Measurements from ENCODE around the gene NSMCE4A.
"Not testable (repeated sequence)": the region's sequence is repeated elsewhere in the genome, so short reads cannot be mapped to it uniquely, and the experiment has no call there.

Gene NSMCE4A

DNA sequence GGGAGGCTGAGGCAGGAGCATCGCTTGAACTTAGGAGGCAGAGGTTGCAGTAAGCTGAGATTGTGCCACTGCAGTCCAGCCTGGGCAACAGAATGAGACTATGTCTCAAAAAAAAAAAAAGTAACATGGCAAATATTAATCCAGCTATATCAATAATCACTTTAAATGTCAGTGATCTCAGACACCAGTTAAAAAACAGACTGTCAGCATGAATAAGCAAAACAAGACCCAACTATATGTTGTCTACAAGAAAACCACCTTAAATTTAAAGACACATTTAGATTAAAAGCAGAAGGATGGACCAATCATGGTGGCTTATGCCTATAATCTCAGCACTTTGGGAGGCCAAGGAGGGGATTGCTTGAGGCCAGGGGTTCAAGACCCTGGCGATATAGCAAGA, 38.7 kb downstream of the NSMCE4A start:
- no peaks in the 10 kb centered on the region for H3K27me3 ChIP-seq (replicated peaks)
- TF ChIP-seq, protein P1, sequence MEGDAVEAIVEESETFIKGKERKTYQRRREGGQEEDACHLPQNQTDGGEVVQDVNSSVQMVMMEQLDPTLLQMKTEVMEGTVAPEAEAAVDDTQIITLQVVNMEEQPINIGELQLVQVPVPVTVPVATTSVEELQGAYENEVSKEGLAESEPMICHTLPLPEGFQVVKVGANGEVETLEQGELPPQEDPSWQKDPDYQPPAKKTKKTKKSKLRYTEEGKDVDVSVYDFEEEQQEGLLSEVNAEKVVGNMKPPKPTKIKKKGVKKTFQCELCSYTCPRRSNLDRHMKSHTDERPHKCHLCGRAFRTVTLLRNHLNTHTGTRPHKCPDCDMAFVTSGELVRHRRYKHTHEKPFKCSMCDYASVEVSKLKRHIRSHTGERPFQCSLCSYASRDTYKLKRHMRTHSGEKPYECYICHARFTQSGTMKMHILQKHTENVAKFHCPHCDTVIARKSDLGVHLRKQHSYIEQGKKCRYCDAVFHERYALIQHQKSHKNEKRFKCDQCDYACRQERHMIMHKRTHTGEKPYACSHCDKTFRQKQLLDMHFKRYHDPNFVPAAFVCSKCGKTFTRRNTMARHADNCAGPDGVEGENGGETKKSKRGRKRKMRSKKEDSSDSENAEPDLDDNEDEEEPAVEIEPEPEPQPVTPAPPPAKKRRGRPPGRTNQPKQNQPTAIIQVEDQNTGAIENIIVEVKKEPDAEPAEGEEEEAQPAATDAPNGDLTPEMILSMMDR (IDR thresholded peaks at IDR 0.05; ENCODE audit: low read depth, low read length, missing control alignments) = no peak
- no peaks in the 10 kb centered on the region for H3K36me3 ChIP-seq (replicated peaks)
- no peak overlapping the region for H3K4me3 ChIP-seq (ENCODE audit: low read depth, low read length)
- in situ Hi-C loops (cut with HindIII; ENCODE audit: low pct_ligation_motif_present, low sequenced_read_pairs) = no loop called here
- H3K27ac ChIP-seq = no peak overlapping the region
- DNase-seq = no peak

DNA sequence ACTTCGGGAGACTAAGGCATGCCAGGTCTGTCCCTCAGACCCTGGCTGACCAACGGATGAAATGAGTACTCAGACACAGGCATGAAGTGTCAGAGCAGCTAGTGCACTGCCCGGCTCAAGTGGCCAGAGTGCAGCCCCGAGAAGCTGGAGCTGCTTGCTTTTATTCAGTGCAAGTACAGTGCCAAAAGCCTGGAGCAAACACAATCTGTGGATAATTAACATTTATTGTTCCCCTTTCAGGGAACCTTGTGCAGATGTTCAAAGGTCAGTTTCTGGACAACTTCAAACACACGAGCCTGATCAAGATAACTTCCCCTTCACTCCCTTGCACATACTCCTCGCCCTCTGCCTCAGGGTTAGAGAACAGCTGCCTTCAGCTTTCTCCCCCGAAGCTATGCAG, 39.3 kb downstream of the NSMCE4A start:
- Histone ChIP-seq H3K4me3 (ENCODE audit: low read depth, low read length) (no peak overlapping the region), H3K36me3 (replicated peaks) (no peaks in the 10 kb centered on the region), H3K27me3 (replicated peaks) (no peaks in the 10 kb centered on the region), H3K27ac (no peak overlapping the region)
- DNase-seq = no peak
- in situ Hi-C loops (cut with HindIII; ENCODE audit: low pct_ligation_motif_present, low sequenced_read_pairs) = no loop called here
- TF ChIP-seq, protein P1 (IDR thresholded peaks at IDR 0.05; ENCODE audit: low read depth, low read length, missing control alignments) = no peak

DNA sequence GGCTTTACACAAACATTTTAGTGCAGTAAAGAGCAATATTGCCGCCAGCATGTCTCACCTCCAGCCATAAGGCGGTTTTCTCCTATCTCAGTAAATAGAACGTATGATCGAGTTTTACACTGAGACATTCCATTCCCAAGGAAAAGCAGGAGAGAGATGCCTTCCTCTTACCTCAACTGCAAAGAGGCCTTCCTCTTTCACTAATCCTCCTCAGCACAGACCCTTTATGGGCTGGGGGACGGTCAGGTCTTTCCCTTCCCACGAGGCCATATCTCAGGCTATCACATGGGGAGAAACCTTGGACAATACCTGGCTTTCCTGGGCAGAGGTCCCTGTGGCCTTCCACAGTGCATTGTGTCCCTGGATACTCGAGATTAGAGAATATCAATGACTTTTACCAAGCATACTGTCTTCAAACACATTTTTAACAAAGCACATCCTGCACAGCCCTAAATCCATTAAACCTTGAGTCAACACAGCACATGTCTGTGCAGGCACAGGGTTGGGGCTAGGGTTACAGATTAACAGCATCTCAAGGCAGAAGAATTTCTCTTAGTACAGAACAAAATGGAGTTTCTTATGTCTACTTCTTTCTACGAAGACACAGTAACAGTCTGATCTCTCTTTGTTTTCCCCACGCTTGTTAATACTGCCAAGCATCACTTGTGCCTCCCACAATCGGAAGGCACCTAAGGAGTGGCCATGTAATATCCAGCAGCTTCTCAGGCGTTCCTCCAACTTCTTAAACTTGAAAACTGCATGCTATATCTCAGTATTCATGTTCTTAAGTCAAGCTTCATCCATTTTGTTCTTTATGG, 44.5 kb downstream of the NSMCE4A start:
- H3K27ac ChIP-seq; DNase-seq; H3K36me3 ChIP-seq (replicated peaks); H3K4me3 ChIP-seq (ENCODE audit: low read depth, low read length); in situ Hi-C loops (cut with HindIII; ENCODE audit: low pct_ligation_motif_present, low sequenced_read_pairs); H3K27me3 ChIP-seq (replicated peaks): not testable (repeated sequence)

DNA sequence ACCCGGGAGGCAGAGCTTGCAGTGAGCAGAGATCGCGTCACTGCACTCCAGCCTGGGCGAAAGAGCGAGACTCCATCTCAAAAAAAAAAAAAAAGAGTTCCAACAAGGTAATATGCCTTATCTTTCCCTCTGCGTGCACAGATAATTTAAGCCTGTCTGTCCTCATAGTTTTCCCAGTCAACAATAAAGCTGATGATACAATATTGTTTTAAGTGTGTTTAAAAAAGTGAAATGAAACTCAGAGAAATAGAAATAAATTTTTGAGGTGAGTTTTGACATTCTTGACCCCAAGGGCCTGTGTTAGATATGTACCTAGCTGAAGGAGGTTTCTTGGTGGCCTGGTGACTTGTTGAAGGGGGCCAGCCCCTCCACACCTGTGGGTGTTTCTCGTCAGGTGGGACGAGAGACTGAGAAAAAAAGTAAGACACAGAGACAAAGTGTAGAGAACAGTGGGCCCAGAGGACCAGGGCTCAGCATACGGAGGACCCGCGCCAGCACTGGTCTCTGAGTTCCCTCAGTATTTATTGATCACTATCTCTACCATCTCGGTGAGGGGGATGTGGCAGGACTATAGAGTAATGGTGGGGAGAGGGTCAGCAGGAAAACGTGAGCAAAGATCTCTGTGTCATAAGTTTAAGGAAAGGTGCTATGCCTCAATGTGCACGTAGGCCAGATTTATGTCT, 45.3 kb downstream of the NSMCE4A start:
- H3K27me3 ChIP-seq (replicated peaks); DNase-seq; H3K27ac ChIP-seq; in situ Hi-C loops (cut with HindIII; ENCODE audit: low pct_ligation_motif_present, low sequenced_read_pairs); H3K4me3 ChIP-seq (ENCODE audit: low read depth, low read length); H3K36me3 ChIP-seq (replicated peaks): not testable (repeated sequence)

DNA sequence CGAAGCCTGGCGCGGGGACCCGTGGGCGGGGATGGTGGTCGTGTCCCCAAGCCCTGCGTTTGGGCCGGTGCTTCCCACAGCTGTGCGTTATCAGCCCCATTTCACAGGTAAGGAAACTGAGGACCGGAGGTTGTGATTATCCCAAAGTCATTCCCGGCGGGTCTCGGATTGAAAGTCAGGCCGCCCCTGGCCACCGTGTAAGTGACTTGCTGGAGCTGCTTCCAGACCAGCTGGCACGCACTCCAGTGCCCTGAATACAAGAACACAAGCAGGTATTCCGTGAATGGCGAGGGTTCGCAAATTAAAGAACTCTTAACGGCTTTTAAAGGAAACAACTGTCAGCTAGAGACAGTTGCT, 46.5 kb downstream of the NSMCE4A start:
- TF ChIP-seq, protein P1 (IDR thresholded peaks at IDR 0.05; ENCODE audit: low read depth, low read length, missing control alignments) = no peak
- no peaks in the 10 kb centered on the region for H3K27me3 ChIP-seq (replicated peaks)
- DNase-seq = no peak
- H3K36me3 ChIP-seq (replicated peaks) = no peaks in the 10 kb centered on the region
- in situ Hi-C loops (cut with HindIII; ENCODE audit: low pct_ligation_motif_present, low sequenced_read_pairs) = no loop called here
- peak overlapping the region; percentile 86 for H3K4me3 ChIP-seq (ENCODE audit: low read depth, low read length)
- peak overlapping the region; percentile 93 for H3K27ac ChIP-seq

DNA sequence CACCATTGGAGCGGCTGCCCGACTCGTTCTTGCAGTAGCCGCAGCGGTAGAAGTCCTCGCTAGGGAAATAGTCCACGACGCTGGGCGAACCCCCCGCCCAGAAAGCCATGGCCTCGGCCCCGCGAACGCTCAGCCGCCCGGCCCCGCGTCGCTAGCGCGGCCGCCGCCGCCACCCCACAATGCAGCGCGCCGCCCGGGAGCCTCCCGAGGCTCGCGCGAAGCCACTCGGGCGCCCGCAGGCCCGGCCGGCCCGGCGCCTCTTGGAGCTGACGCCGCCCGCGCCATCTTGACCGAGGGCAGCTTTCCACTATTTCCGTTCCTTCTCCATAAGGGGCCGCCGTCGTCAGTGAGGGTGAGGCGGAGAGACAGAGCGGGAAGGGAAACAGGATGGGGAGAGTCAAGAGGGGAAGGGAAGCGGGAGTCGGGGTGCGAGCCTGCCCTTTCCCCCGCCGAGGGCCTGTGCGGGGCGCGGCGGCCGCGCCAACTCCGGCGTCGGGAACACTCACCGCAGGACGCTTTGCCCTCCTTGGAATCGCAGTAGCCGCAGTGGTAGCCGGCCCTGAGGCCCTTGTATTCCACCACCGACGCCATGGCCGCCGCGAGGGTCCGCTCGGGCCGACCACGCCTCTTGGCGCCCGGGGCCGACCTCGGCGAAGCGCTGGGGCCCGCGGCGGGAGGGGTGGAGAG, 47.0 kb downstream of the NSMCE4A start, which contains the start of gene ATE1:
Gene ATE1, minus strand, starts transcription at position 191 of the 687 bp plus-strand sequence. Its CDS starts 82 bp downstream, at position 109.
- in situ Hi-C loops (cut with HindIII; ENCODE audit: low pct_ligation_motif_present, low sequenced_read_pairs) = no loop called here
- H3K4me3 ChIP-seq (ENCODE audit: low read depth, low read length) = peak within 1 kb of the TSS; percentile 86
- no peaks in the 10 kb centered on the region for H3K36me3 ChIP-seq (replicated peaks)
- H3K27me3 ChIP-seq (replicated peaks) = no peaks in the 10 kb centered on the region
- TF ChIP-seq, protein P1 (IDR thresholded peaks at IDR 0.05; ENCODE audit: low read depth, low read length, missing control alignments) = peak; percentile 12
- peak; percentile 86 for DNase-seq
- H3K27ac ChIP-seq = peak within 1 kb of the TSS; percentile 93

All from brain microvascular endothelial cell (primary cell).